PC-3 (cell line): ENCODE results near the gene UNC5B. TPM values are rescaled to one million over a fixed set of nuclear protein-coding genes. Genes with fewer than 3 reads are reported as not detected.

ENCODE experiments used
- ATAC-seq: fragments of 200-7000 bp; cut with Tn5 transposase; 2 replicates; pipeline ENCODE4 v1.9.1; 2020; ENCODE audit warnings: mild to moderate bottlenecking, moderate library complexity
- BruUV-seq: library from RNA; stranded (reverse); fragments of 400-500 nt; replicated peaks from 2 replicates; lab custom pipeline; 2021; lab: Mats Ljungman, UMichigan
- CTCF ChIA-PET: fragments of 300-600 bp; sonication (Branson Sonifier 250); formaldehyde crosslinking; loops from one replicate; lab custom pipeline; 2022; ENCODE audit warnings: antibody characterized with exemption; lab: Charles Lee
- POLR2A ChIA-PET: fragments of 300-600 bp; sonication (Branson Sonifier 250); formaldehyde crosslinking; loops from one replicate; lab custom pipeline; 2022; ENCODE audit warnings: antibody characterized with exemption; ENCODE audit not compliant: unreplicated experiment; lab: Charles Lee
- DNase-seq: peaks from one replicate; pipeline ENCODE4 v3.0.0-alpha.2; 2015
- H2AFZ ChIP-seq: fragments of 300-600 bp; sonication (generic); 2 replicates; pipeline ENCODE4 v1.6.0; 2016; ENCODE audit warnings: antibody characterized with exemption, low read length
- H3F3A ChIP-seq: fragments of 300-600 bp; sonication (generic); one replicate; pipeline ENCODE4 v1.6.0; 2017; ENCODE audit warnings: antibody characterized with exemption, low read length, control low read depth, mild to moderate bottlenecking; ENCODE audit not compliant: unreplicated experiment
- H3K27ac ChIP-seq: fragments of 300-600 bp; sonication (generic); 2 replicates; pipeline ENCODE4 v1.5.1; 2016; ENCODE audit warnings: mild to moderate bottlenecking, low read length
- H3K27me3 ChIP-seq: fragments of 300-600 bp; sonication (generic); 2 replicates; pipeline ENCODE4 v1.6.1; 2016; ENCODE audit warnings: low read length, mixed read lengths
- H3K36me3 ChIP-seq: fragments of 300-600 bp; sonication (generic); 2 replicates; pipeline ENCODE4 v1.6.1; 2016; ENCODE audit warnings: low read depth, mixed run types, low read length, mixed read lengths
- H3K4me1 ChIP-seq: fragments of 300-600 bp; sonication (generic); 2 replicates; pipeline ENCODE4 v1.5.1; 2016; ENCODE audit warnings: low read length; ENCODE audit not compliant: insufficient read depth
- H3K4me2 ChIP-seq: fragments of 300-600 bp; sonication (generic); 2 replicates; pipeline ENCODE4 v1.6.0; 2016; ENCODE audit warnings: low read length
- H3K4me3 ChIP-seq: fragments of 300-600 bp; sonication (generic); 2 replicates; pipeline ENCODE4 v1.5.1; 2016; ENCODE audit warnings: mild to moderate bottlenecking, low read length, mixed read lengths
- H3K79me2 ChIP-seq: fragments of 300-600 bp; sonication (generic); 2 replicates; pipeline ENCODE4 v1.6.1; 2017; ENCODE audit warnings: low read length, mixed read lengths
- H3K9ac ChIP-seq: fragments of 300-600 bp; sonication (generic); 2 replicates; pipeline ENCODE4 v1.6.0; 2016; ENCODE audit warnings: mild to moderate bottlenecking, low read length
- H3K9me2 ChIP-seq: fragments of 300-600 bp; sonication (generic); replicated peaks from 2 replicates; pipeline ENCODE4 v1.6.1; 2016; ENCODE audit warnings: mixed run types, low read length, mixed read lengths
- H3K9me3 ChIP-seq: fragments of 300-600 bp; sonication (generic); 2 replicates; pipeline ENCODE4 v1.6.1; 2016; ENCODE audit warnings: low read length, mixed read lengths
- H4K20me1 ChIP-seq: fragments of 300-600 bp; sonication (generic); 2 replicates; pipeline ENCODE4 v1.6.1; 2016; ENCODE audit warnings: low read length, mixed read lengths
- CTCF ChIP-seq: fragments of 300-600 bp; sonication (generic); conservative IDR thresholded peaks from 2 replicates; pipeline ENCODE4 v1.5.1; 2017; ENCODE audit warnings: antibody characterized with exemption, low read depth, mild to moderate bottlenecking, low read length
- EZH2 ChIP-seq: fragments of 300-600 bp; sonication (generic); IDR thresholded peaks from one replicate; pipeline ENCODE4 v1.6.1; 2017; ENCODE audit warnings: antibody characterized with exemption, mild to moderate bottlenecking, low read length; ENCODE audit not compliant: unreplicated experiment
- EZH2phosphoT487 ChIP-seq: fragments of 300-600 bp; sonication (generic); IDR thresholded peaks from 2 replicates; pipeline ENCODE4 v1.6.1; 2018; ENCODE audit warnings: mild to moderate bottlenecking, antibody characterized with exemption, low read length, borderline replicate concordance
- intact Hi-C: fragments of 100-400 bp; cut with micrococcal nuclease; formaldehyde crosslinking; loops from 2 replicates; pipeline ENCODE4 v1.9.0; 2023
- total RNA-seq: library from RNA; depleted of rRNA; stranded (reverse); fragments of >200 nt; gene quantifications from 2 replicates; pipeline ENCODE4 v1.2.3, GENCODE V29; 2014

The UNC5B gene
- total RNA-seq, 1 experiment from 2014 or later = 0.26 TPM

- TF ChIP-seq CTCF (no peak), EZH2phosphoT487 (no peak), EZH2 (no peak)
- no peaks in the 10 kb centered on the region for H3K9me2 ChIP-seq
- no peaks in the 10 kb centered on the region for H3F3A ChIP-seq
- H3K9ac ChIP-seq = no peak overlapping the region
- H3K79me2 ChIP-seq = no peaks in the 10 kb centered on the region
- no peak overlapping the region for H3K4me2 ChIP-seq
- H4K20me1 ChIP-seq = no peaks in the 10 kb centered on the region
- ATAC-seq (no peak), DNase-seq (no peak)
- no peak overlapping the region for H3K27ac ChIP-seq
- no peaks in the 10 kb centered on the region for H3K27me3 ChIP-seq
- no peaks in the 10 kb centered on the region for H3K36me3 ChIP-seq
- no TSS peak for BruUV-seq
- no peak overlapping the region for H3K4me3 ChIP-seq
- intact Hi-C loops = no loop called here
- no peaks in the 10 kb centered on the region for H3K9me3 ChIP-seq
- no peaks in the 10 kb centered on the region for H3K4me1 ChIP-seq
- no peak overlapping the region for H2AFZ ChIP-seq
- POLR2A ChIA-PET = no interaction called here
- CTCF ChIA-PET = no interaction called here
Measured at GRCh38 chr10:71287456-71287855, 75.1 kb downstream of the UNC5B start.

- TF ChIP-seq CTCF (no peak), EZH2phosphoT487 (no peak), EZH2 (no peak)
- no peak overlapping the region for H2AFZ ChIP-seq
- H3K4me2 ChIP-seq = no peak overlapping the region
- H3K4me1 ChIP-seq = no peaks in the 10 kb centered on the region
- no peaks in the 10 kb centered on the region for H3F3A ChIP-seq
- no TSS peak for BruUV-seq
- DNase-seq (no peak), ATAC-seq (no peak)
- ChIA-PET CTCF (no interaction called here), POLR2A (no interaction called here)
- no peaks in the 10 kb centered on the region for H4K20me1 ChIP-seq
- no peak overlapping the region for H3K27ac ChIP-seq
- H3K4me3 ChIP-seq = no peak overlapping the region
- H3K9ac ChIP-seq = no peak overlapping the region
- H3K27me3 ChIP-seq = no peaks in the 10 kb centered on the region
- intact Hi-C loops = no loop called here
- H3K9me3 ChIP-seq = no peaks in the 10 kb centered on the region
- no peaks in the 10 kb centered on the region for H3K79me2 ChIP-seq
- no peaks in the 10 kb centered on the region for H3K36me3 ChIP-seq
- H3K9me2 ChIP-seq = no peaks in the 10 kb centered on the region
Measured at GRCh38 chr10:71288461-71288860, 76.1 kb downstream of the UNC5B start.

GRCh38 chr10:71289421-71290130, 77.2 kb downstream of the UNC5B start:
- no peaks in the 10 kb centered on the region for H3K9me3 ChIP-seq
- intact Hi-C loops = no loop called here
- no peaks in the 10 kb centered on the region for H3K9me2 ChIP-seq
- H3K4me3 ChIP-seq = no peak overlapping the region
- no peak for ATAC-seq
- H3K79me2 ChIP-seq = no peaks in the 10 kb centered on the region
- no peak overlapping the region for H3K4me2 ChIP-seq
- DNase-seq = no peak
- H2AFZ ChIP-seq = no peak overlapping the region
- no peaks in the 10 kb centered on the region for H4K20me1 ChIP-seq
- CTCF ChIA-PET = no interaction called here
- H3K27me3 ChIP-seq = no peaks in the 10 kb centered on the region
- no peaks in the 10 kb centered on the region for H3K4me1 ChIP-seq
- no peaks in the 10 kb centered on the region for H3F3A ChIP-seq
- H3K27ac ChIP-seq = no peak overlapping the region
- H3K9ac ChIP-seq = no peak overlapping the region
- POLR2A ChIA-PET = no interaction called here
- H3K36me3 ChIP-seq = no peaks in the 10 kb centered on the region
- no TSS peak for BruUV-seq
- TF ChIP-seq CTCF (no peak), EZH2phosphoT487 (no peak), EZH2 (no peak)
